ENCODE data around the gene HOMER1. TPM values are rescaled to one million over a fixed set of nuclear protein-coding genes. Genes with fewer than 3 reads are reported as not detected.
A peak's percentile ranks its signal among the peaks of the same experiment; 100 is the strongest.

Gene HOMER1, protein sequence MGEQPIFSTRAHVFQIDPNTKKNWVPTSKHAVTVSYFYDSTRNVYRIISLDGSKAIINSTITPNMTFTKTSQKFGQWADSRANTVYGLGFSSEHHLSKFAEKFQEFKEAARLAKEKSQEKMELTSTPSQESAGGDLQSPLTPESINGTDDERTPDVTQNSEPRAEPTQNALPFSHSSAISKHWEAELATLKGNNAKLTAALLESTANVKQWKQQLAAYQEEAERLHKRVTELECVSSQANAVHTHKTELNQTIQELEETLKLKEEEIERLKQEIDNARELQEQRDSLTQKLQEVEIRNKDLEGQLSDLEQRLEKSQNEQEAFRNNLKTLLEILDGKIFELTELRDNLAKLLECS
- total RNA-seq (2014; rRNA removed) (7.1 and 9.1 TPM in 2 replicates), Bru-seq, nascent RNA (percentile 63 among the genes with signal in this experiment), BruChase-seq, experiment 1, labeled RNA remaining after a 6-hour chase (percentile 56 among the genes with signal in this experiment), BruChase-seq, experiment 2, labeled RNA remaining after a 2-hour chase (percentile 57 among the genes with signal in this experiment)
- long read RNA-seq, full-length matches to known transcripts, result 19 of 24 reads
- long read RNA-seq, partial matches to known transcripts, result 2 of 24 reads
- long read RNA-seq, other reads (novel, unspliced or antisense), result 3 of 24 reads

- Histone ChIP-seq H3K36me3 (ENCODE audit: low read depth, low read length) (no peaks in the 10 kb centered on the region), H3K4me2 (ENCODE audit: low read length) (peak within 1 kb of the TSS; percentile 98), H2AFZ (ENCODE audit: low read length) (peak within 1 kb of the TSS; percentile 78), H3K4me1 (ENCODE audit: insufficient read depth, low read length) (peaks cover 22% of the 10 kb centered on the region), H3K9me3 (ENCODE audit: low read length) (no peaks in the 10 kb centered on the region), H3K9ac (ENCODE audit: low read length) (peak within 1 kb of the TSS; percentile 64), H3F3A (ENCODE audit: low read length, unreplicated experiment) (no peaks in the 10 kb centered on the region), H3K4me3 (ENCODE audit: low read length) (peak within 1 kb of the TSS; percentile 91), H3K9me2 (replicated peaks; ENCODE audit: low read length) (no peaks in the 10 kb centered on the region), H3K79me2 (ENCODE audit: low read length) (peaks cover 45% of the 10 kb centered on the region), H3K27ac (ENCODE audit: low read length) (peak within 1 kb of the TSS; percentile 65), H4K20me1 (ENCODE audit: low read length) (peaks cover 11% of the 10 kb centered on the region; the same call in 1 of the 2 replicates), H3K27me3 (ENCODE audit: low read length) (no peaks in the 10 kb centered on the region)
- peak; percentile 71 for ATAC-seq
- ChIA-PET POLR2A (ENCODE audit: unreplicated experiment) (interaction anchor here (0.5 to 0.7 kb wide), 5 partner anchors 49 to 1487 kb away, joined by 3 read pairs; no protein-coding TSS in a partner anchor), CTCF (interaction anchor here (0.6 kb wide), 1 partner anchor 260 kb away, joined by 3 read pairs; no protein-coding TSS in a partner anchor)
- TF ChIP-seq EZH2 (IDR thresholded peaks at IDR 0.05; ENCODE audit: low read length, unreplicated experiment), result no peak
- no peak for TF ChIP-seq CTCF (conservative IDR thresholded peaks at IDR 0.05; ENCODE audit: low read depth, low read length)
- no peak for TF ChIP-seq EZH2phosphoT487 (IDR thresholded peaks at IDR 0.05; ENCODE audit: borderline replicate concordance, low read length)
- peak; percentile 67 for DNase-seq
- no TSS peak for BruUV-seq (replicated peaks)
- intact Hi-C loops (cut with micrococcal nuclease), result loop anchor here (2.0 to 5.0 kb wide), 2 partner anchors 42 to 273 kb away; no protein-coding TSS in a partner anchor
These were observed at the start of gene HOMER1 for GRCh38 chr5:79513704-79514390. Gene HOMER1, minus strand, starts transcription at chr5:79514134. Its CDS starts 1,360 bp downstream, at chr5:79512774.

- ATAC-seq, result no peak
- intact Hi-C loops (cut with micrococcal nuclease), result loop anchor here (5.0 kb wide), 1 partner anchor 519 kb away; no protein-coding TSS in a partner anchor
- Histone ChIP-seq H3K4me3 (ENCODE audit: low read length) (no peak overlapping the region), H2AFZ (ENCODE audit: low read length) (no peak overlapping the region; the same call in 1 of the 2 replicates), H4K20me1 (ENCODE audit: low read length) (no peaks in the 10 kb centered on the region), H3K9ac (ENCODE audit: low read length) (no peak overlapping the region), H3K79me2 (ENCODE audit: low read length) (no peaks in the 10 kb centered on the region), H3K9me3 (ENCODE audit: low read length) (no peaks in the 10 kb centered on the region), H3F3A (ENCODE audit: low read length, unreplicated experiment) (no peaks in the 10 kb centered on the region), H3K27ac (ENCODE audit: low read length) (no peak overlapping the region), H3K4me1 (ENCODE audit: insufficient read depth, low read length) (peaks cover 8% of the 10 kb centered on the region), H3K36me3 (ENCODE audit: low read depth, low read length) (no peaks in the 10 kb centered on the region), H3K9me2 (replicated peaks; ENCODE audit: low read length) (no peaks in the 10 kb centered on the region), H3K4me2 (ENCODE audit: low read length) (no peak overlapping the region), H3K27me3 (ENCODE audit: low read length) (no peaks in the 10 kb centered on the region)
- TF ChIP-seq EZH2 (IDR thresholded peaks at IDR 0.05; ENCODE audit: low read length, unreplicated experiment), result no peak
- ChIA-PET CTCF (no interaction called here), POLR2A (ENCODE audit: unreplicated experiment) (no interaction called here)
- no peak for DNase-seq
- no TSS peak for BruUV-seq (replicated peaks)
These were observed 49.3 kb upstream of the HOMER1 start for GRCh38 chr5:79563247-79563590.
